ENCODE data around the gene ABLIM2. TPM values are rescaled to one million over a fixed set of nuclear protein-coding genes. Genes with fewer than 3 reads are reported as not detected.

ABLIM2 gene
- total and polyA plus RNA-seq, 2 of the 8 experiments (the other 6 are each of a cell fraction or from before 2014, with no cell fraction given): 2.8 to 3.0 TPM

DNA sequence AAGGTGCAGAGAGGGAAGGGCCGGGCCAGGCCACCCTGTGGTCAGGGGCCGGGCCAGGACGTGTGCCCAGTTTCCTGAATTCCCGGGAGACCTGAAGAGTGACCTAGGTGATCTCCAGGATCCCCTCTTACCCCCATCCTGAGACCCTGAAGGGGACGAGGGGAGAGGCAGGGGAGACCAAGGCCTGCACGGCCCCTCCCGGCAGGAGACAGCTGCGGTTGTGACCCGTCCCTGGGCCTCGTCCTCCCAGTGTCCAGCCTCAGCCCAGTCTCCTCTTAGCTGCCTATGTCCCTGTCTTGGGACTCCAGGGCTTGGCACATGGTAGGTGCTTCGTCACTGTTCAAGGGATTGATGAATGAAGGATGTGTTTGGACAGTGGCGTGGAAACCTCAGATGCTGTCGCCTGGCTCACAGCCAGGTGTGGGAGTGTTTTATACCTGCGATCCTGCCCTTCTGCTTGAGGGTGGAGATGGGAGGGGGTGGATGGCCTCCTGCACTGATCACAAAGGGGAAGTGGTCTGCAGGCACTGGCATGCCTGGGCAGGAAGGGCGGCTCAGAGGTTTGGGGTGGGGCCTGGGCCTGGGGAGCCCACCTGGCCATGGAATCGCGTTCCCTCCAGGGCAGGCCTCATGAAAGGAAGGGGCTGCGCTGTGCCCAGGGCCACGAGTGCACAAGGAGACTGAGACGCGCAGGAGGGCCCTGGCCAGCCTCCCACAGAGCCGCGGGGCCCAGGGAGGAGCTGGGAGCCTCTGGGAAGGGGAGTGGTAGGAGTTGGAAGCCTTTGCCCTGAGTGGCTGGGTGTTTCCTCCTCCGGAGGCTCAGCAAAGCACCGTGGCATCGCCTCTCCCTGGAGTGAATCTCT lies 47.4 kb upstream of the ABLIM2 start (continued):
- TF ChIP-seq, protein P1, sequence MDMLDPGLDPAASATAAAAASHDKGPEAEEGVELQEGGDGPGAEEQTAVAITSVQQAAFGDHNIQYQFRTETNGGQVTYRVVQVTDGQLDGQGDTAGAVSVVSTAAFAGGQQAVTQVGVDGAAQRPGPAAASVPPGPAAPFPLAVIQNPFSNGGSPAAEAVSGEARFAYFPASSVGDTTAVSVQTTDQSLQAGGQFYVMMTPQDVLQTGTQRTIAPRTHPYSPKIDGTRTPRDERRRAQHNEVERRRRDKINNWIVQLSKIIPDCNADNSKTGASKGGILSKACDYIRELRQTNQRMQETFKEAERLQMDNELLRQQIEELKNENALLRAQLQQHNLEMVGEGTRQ (IDR thresholded peaks at IDR 0.05; ENCODE audit: low read length): no peak
- TF ChIP-seq RBBP5 (IDR thresholded peaks at IDR 0.05; ENCODE audit: borderline replicate concordance, low read depth, low read length) (no peak), CBX5 (IDR thresholded peaks at IDR 0.05; ENCODE audit: low read depth, low read length) (no peak), BCL11A (IDR thresholded peaks at IDR 0.05; ENCODE audit: low read depth in 2 of 2, low read length in 2 of 2) (no peak), BACH1 (IDR thresholded peaks at IDR 0.05; ENCODE audit: low read length) (no peak), KDM1A (IDR thresholded peaks at IDR 0.05; ENCODE audit: borderline replicate concordance, low read length) (no peak), HDAC2 (IDR thresholded peaks at IDR 0.05; ENCODE audit: borderline replicate concordance in 1 of 2, low read depth in 2 of 2, low read length in 2 of 2) (no peak), EGR1 (IDR thresholded peaks at IDR 0.05; ENCODE audit: borderline replicate concordance, low read depth, low read length) (no peak), RAD21 (IDR thresholded peaks at IDR 0.05 in 1 of 2, conservative IDR thresholded peaks at IDR 0.05 in 1 of 2; ENCODE audit: low read depth in 2 of 2, low read length in 2 of 2) (no peak)

All from H1 (cell line).